HepG2 (cell line): ENCODE measurements around the gene DNPH1. TPM values are rescaled to one million over a fixed set of nuclear protein-coding genes. Genes with fewer than 3 reads are reported as not detected.
A peak's percentile ranks its signal among the peaks of the same experiment; 100 is the strongest.

Source experiments
- ADNP ChIP-seq: sonication (generic); formaldehyde crosslinking; IDR thresholded peaks from 2 replicates; pipeline ENCODE4 v1.4.0; 2020; ENCODE audit warnings: missing genetic modification reagents
- ELK4 ChIP-seq: sonication (generic); formaldehyde crosslinking; IDR thresholded peaks from 2 replicates; pipeline ENCODE4 v1.9.0; 2021; ENCODE audit warnings: missing genetic modification reagents, borderline replicate concordance
- HDAC6 ChIP-seq: fragments of 200-600 bp; sonication (generic); IDR thresholded peaks from 2 replicates; pipeline ENCODE4 v1.7.0; 2017; ENCODE audit warnings: mild to moderate bottlenecking, antibody characterized with exemption, low read length, low read depth
- MAFK ChIP-seq, 2 experiments: IDR thresholded peaks in 1 of 2; conservative IDR thresholded peaks in 1 of 2; 2 replicates each; pipeline ENCODE4 v1.6.1; 2011; ENCODE audit warnings: improper control_type of control experiment in 2 of 2, low read length in 2 of 2
- TAF1 ChIP-seq: sonication (generic); formaldehyde crosslinking; IDR thresholded peaks from 2 replicates; pipeline ENCODE4 v1.4.0; 2020; ENCODE audit warnings: missing genetic modification reagents
- TOE1 ChIP-seq: sonication (generic); formaldehyde crosslinking; IDR thresholded peaks from 2 replicates; pipeline ENCODE4 v1.4.0; 2020; ENCODE audit warnings: mild to moderate bottlenecking, missing genetic modification reagents
- TSC22D2 ChIP-seq: sonication (generic); formaldehyde crosslinking; IDR thresholded peaks from 2 replicates; pipeline ENCODE4 v1.5.1; 2020; ENCODE audit warnings: missing genetic modification reagents, mild to moderate bottlenecking, borderline replicate concordance
- YY1 ChIP-seq: IDR thresholded peaks from 2 replicates; pipeline ENCODE4 v1.6.1; 2011; ENCODE audit warnings: low read length, low read depth, moderate library complexity, mild to moderate bottlenecking; ENCODE audit not compliant: insufficient read depth, insufficient replicate concordance
- ZBTB4 ChIP-seq: sonication (generic); formaldehyde crosslinking; IDR thresholded peaks from 2 replicates; pipeline ENCODE4 v1.4.0; 2020; ENCODE audit warnings: missing genetic modification reagents, mild to moderate bottlenecking, borderline replicate concordance
- ZNF12 ChIP-seq: sonication (generic); formaldehyde crosslinking; IDR thresholded peaks from 2 replicates; pipeline ENCODE4 v1.5.0; 2020; ENCODE audit warnings: missing genetic modification reagents
- ZNF142 ChIP-seq: sonication (generic); formaldehyde crosslinking; IDR thresholded peaks from 2 replicates; pipeline ENCODE4 v1.4.0; 2020; ENCODE audit warnings: missing genetic modification reagents
- ZNF251 ChIP-seq: sonication (generic); formaldehyde crosslinking; IDR thresholded peaks from 2 replicates; pipeline ENCODE4 v1.9.0; 2021; ENCODE audit warnings: mild to moderate bottlenecking, missing genetic modification reagents
- ZNF329 ChIP-seq: sonication (generic); formaldehyde crosslinking; IDR thresholded peaks from 2 replicates; pipeline ENCODE4 v1.9.0; 2021; ENCODE audit warnings: low read depth, mild to moderate bottlenecking, missing genetic modification reagents
- ZNF598 ChIP-seq: sonication (generic); formaldehyde crosslinking; IDR thresholded peaks from 2 replicates; pipeline ENCODE4 v1.5.1; 2020; ENCODE audit warnings: mild to moderate bottlenecking, missing genetic modification reagents, borderline replicate concordance
- ZNF614 ChIP-seq: IDR thresholded peaks from 2 replicates; pipeline ENCODE4 v1.6.1; 2018; ENCODE audit warnings: missing biosample characterization, missing genetic modification reagents, inconsistent platforms, borderline replicate concordance
- ZNF83 ChIP-seq: sonication (generic); formaldehyde crosslinking; IDR thresholded peaks from 2 replicates; pipeline ENCODE4 v1.4.0; 2020; ENCODE audit warnings: missing genetic modification reagents, mild to moderate bottlenecking, borderline replicate concordance
- polyA plus RNA-seq, 8 experiments: library from polyadenylated mRNA; depleted of rRNA in 3 of 8; stranded (reverse) in 7 of 8; unstranded in 1 of 8; fragments of >200 nt; fragmentation: Illumina TruSeq in 4 of 8; extraction: Trizol in 4 of 8; gene quantifications; 2 replicates each; pipeline versions ENCODE4 v1.2.1 to v1.2.3, GENCODE V29; 2011 to 2016; ENCODE audit warnings: low read depth in 4 of 8, missing spikeins in 1 of 8, mixed read lengths in 1 of 8; ENCODE audit not compliant: insufficient read depth in 1 of 8
- total RNA-seq, 5 experiments: library from RNA; depleted of rRNA; stranded (reverse); fragments of >200 nt; fragmentation: Illumina TruSeq; extraction: Trizol; gene quantifications; 2 replicates each; pipeline ENCODE4 v1.2.3, GENCODE V29; 2016; ENCODE audit warnings: low read depth in 1 of 5
- TF ChIP-seq, protein P1 (sequence below): sonication (generic); formaldehyde crosslinking; IDR thresholded peaks from 2 replicates; pipeline ENCODE4 v1.4.0; 2020; ENCODE audit warnings: missing genetic modification reagents

Gene DNPH1
- total and polyA plus RNA-seq, 2 of the 13 experiments (the other 11 are each of a cell fraction or from before 2014, with no cell fraction given): 56.5 to 75.1 TPM

GRCh38 chr6:43246301-43247113, 17.2 kb upstream of the DNPH1 start (continued):
- no peak for TF ChIP-seq ELK4
- TF ChIP-seq ZNF614 (CRISPR knock-in tag): 0 out of 2 replicates have a peak, but pooled peaks have one; percentile 20
- TF ChIP-seq MAFK (conservative IDR thresholded peaks at IDR 0.05 in 1 of 2, IDR thresholded peaks at IDR 0.05 in 1 of 2; ENCODE audit: low read length in 2 of 2): no peak
- no peak for TF ChIP-seq YY1
- TF ChIP-seq ZNF598 (CRISPR knock-in tag): no peak; the same call in 1 of the 2 replicates
- TF ChIP-seq ZNF12: no peak
- no peak for TF ChIP-seq ADNP (CRISPR knock-in tag)
- TF ChIP-seq ZBTB4 (CRISPR knock-in tag): no peak; the same call in 1 of the 2 replicates
- TF ChIP-seq, protein P1, sequence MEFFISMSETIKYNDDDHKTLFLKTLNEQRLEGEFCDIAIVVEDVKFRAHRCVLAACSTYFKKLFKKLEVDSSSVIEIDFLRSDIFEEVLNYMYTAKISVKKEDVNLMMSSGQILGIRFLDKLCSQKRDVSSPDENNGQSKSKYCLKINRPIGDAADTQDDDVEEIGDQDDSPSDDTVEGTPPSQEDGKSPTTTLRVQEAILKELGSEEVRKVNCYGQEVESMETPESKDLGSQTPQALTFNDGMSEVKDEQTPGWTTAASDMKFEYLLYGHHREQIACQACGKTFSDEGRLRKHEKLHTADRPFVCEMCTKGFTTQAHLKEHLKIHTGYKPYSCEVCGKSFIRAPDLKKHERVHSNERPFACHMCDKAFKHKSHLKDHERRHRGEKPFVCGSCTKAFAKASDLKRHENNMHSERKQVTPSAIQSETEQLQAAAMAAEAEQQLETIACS (CRISPR knock-in tag): no peak
- TF ChIP-seq TAF1 (CRISPR knock-in tag): no peak
- TF ChIP-seq ZNF329: no peak
- TF ChIP-seq ZNF251 (CRISPR knock-in tag): no peak
- no peak for TF ChIP-seq TOE1 (CRISPR knock-in tag)
- no peak for TF ChIP-seq HDAC6
- no peak for TF ChIP-seq ZNF83 (CRISPR knock-in tag)
- TF ChIP-seq TSC22D2 (CRISPR knock-in tag): no peak
- no peak for TF ChIP-seq ZNF142 (CRISPR knock-in tag)
